Upper lobe of left lung (tissue), 6 donors: Measurements from ENCODE around the gene TDRKH. TPM values are rescaled to one million over a fixed set of nuclear protein-coding genes. Genes with fewer than 3 reads are reported as not detected.

Source experiments
- ATAC-seq, 2 donors: fragments of 200-7000 bp; cut with Tn5 transposase; one replicate each; pipeline ENCODE4 v1.9.1; 2022; ENCODE audit warnings: mild to moderate bottlenecking in 2 of 2, moderate library complexity in 2 of 2; ENCODE audit not compliant: low FRiP score in 2 of 2
- DNase-seq, 2 donors: peaks; one replicate each; pipeline ENCODE4 v3.0.0-alpha.2; 2019 to 2020
- H3K27ac ChIP-seq, 4 donors: fragments of 200-600 bp; sonication (generic); one replicate each; pipeline ENCODE4 v1.5.1; 2016 to 2019
- H3K27me3 ChIP-seq, 4 donors: fragments of 200-600 bp; sonication (generic); one replicate each; pipeline ENCODE4 v1.5.1; 2017 to 2019
- H3K36me3 ChIP-seq, 4 donors: fragments of 200-600 bp; sonication (generic); one replicate each; pipeline ENCODE4 v1.5.1; 2016 to 2019
- H3K4me1 ChIP-seq, 4 donors: fragments of 200-600 bp; sonication (generic); one replicate each; pipeline ENCODE4 v1.5.1; 2018 to 2019
- H3K4me3 ChIP-seq, 4 donors: fragments of 200-600 bp; sonication (generic); one replicate each; pipeline ENCODE4 v1.5.1; 2017 to 2019; ENCODE audit warnings: mild to moderate bottlenecking in 2 of 4, moderate library complexity in 1 of 4
- H3K9me3 ChIP-seq, 4 donors: fragments of 200-600 bp; sonication (generic); one replicate each; pipeline ENCODE4 v1.5.1; 2018 to 2019
- EP300 ChIP-seq, 4 donors: sonication (generic); formaldehyde crosslinking; IDR thresholded peaks; one replicate each; pipeline ENCODE4 v1.5.1; 2017; ENCODE audit warnings: antibody characterized with exemption in 4 of 4, control low read depth in 2 of 4
- POLR2A ChIP-seq, 4 donors: fragments of 450-650 bp; IDR thresholded peaks; one replicate each; pipeline ENCODE4 v1.5.1; 2016 to 2017; ENCODE audit warnings: antibody characterized with exemption in 4 of 4, mild to moderate bottlenecking in 2 of 4
- POLR2AphosphoS5 ChIP-seq, 2 donors: sonication (generic); formaldehyde crosslinking; IDR thresholded peaks; one replicate each; pipeline ENCODE4 v1.5.1; 2017; ENCODE audit warnings: antibody characterized with exemption in 2 of 2
- WGBS, 2 donors: methylation state at CpG; one replicate each; pipeline ENCODE4 v1.1.5; 2017 to 2018; 5-methylcytosine and 5-hydroxymethylcytosine counted together
- total RNA-seq, 6 donors: library from RNA; depleted of rRNA in 4 of 6; stranded (reverse); fragments of >200 nt in 4 of 6; gene quantifications; one replicate each; pipeline versions ENCODE4 v1.1.0 to v1.2.1, GENCODE V29; 2016 to 2021
- TF ChIP-seq, protein P1 (sequence below), 6 experiments: fragments of 450-650 bp in 4 of 6; fragments of 200-600 bp in 2 of 6; sonication (generic) in 2 of 6; IDR thresholded peaks; one replicate each; pipeline ENCODE4 v1.5.1; 2016 to 2019; ENCODE audit warnings: antibody characterized with exemption in 6 of 6
- donor health status: DM: no; HTN: no; CAD: no; lungs with moderate emphysema.
- donor health status: DM: no; HTN: yes; CAD: no; lungs with severe emphysema.

TDRKH gene
- total RNA-seq, 6 donors from 2014 or later: 7.3 to 17.0 (median 13.1) TPM

DNA sequence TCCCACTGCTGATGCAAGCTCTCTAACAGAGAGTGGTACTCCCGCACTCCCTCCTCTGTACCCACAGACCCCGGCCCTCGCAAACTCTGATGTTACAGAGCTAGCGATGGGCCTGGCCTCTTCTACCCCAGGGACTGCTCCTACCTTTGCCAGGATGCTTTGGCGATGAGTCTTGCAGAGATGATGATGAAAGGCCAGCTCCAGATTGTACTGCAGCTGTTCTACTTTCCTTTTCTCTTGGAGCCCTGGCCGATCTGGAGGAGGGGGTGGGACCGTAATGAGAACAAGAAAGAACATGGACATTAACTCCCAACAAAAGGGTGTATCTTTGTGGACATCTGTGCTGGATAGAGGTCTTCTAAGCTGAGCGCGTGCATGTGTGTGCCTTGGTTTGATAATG is 20.9 kb upstream of the TDRKH start:
- Histone ChIP-seq H3K9me3 (no peaks in the 10 kb centered on the region), H3K36me3 (peaks cover 0 to 3% (median 0%) of the 10 kb centered on the region in 4 donors), H3K4me1 (no peaks in the 10 kb centered on the region), H3K4me3 (no peak overlapping the region), H3K27ac (no peak overlapping the region), H3K27me3 (no peaks in the 10 kb centered on the region)
- TF ChIP-seq POLR2A (IDR thresholded peaks at IDR 0.05) (no peak), EP300 (IDR thresholded peaks at IDR 0.05) (no peak), POLR2AphosphoS5 (IDR thresholded peaks at IDR 0.05) (no peak)
- TF ChIP-seq, protein P1, sequence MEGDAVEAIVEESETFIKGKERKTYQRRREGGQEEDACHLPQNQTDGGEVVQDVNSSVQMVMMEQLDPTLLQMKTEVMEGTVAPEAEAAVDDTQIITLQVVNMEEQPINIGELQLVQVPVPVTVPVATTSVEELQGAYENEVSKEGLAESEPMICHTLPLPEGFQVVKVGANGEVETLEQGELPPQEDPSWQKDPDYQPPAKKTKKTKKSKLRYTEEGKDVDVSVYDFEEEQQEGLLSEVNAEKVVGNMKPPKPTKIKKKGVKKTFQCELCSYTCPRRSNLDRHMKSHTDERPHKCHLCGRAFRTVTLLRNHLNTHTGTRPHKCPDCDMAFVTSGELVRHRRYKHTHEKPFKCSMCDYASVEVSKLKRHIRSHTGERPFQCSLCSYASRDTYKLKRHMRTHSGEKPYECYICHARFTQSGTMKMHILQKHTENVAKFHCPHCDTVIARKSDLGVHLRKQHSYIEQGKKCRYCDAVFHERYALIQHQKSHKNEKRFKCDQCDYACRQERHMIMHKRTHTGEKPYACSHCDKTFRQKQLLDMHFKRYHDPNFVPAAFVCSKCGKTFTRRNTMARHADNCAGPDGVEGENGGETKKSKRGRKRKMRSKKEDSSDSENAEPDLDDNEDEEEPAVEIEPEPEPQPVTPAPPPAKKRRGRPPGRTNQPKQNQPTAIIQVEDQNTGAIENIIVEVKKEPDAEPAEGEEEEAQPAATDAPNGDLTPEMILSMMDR (IDR thresholded peaks at IDR 0.05): no peak
- WGBS, 2 donors: 90 to 95% methylated on average over 9 of the region's 9 CpGs
- no peak for DNase-seq
- peak in 1 of 2 donors; percentile 44 for ATAC-seq

DNA sequence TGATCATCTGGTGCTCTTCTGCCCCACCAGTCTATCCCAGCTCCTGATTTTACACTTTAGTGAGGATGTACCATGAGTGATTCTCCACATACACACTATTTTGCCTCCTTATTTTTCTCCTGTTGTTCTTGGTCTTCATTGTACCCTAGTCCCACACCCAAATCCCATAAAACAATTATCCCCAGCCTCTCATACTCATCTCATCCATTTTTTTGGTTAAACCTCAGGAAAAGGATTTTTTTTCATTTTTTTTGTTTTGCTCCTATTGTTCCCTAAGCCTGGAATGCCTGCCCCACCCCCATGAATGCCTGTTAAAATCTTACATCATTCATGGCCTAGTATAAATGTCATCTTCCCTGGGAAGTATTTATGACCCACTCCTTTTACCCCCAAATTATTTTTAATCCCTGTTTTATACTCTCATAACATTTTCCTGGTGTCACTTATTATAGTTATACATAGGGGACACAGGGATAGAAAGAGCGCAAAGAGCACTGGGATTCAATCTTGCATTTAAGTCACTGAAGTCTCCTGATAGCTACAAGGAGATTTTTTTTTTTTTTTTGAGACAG is 19.8 kb upstream of the TDRKH start:
- 96 to 98% methylated on average over 1 of the region's 1 CpG for WGBS, 2 donors
- TF ChIP-seq POLR2A (IDR thresholded peaks at IDR 0.05) (no peak), EP300 (IDR thresholded peaks at IDR 0.05) (no peak), POLR2AphosphoS5 (IDR thresholded peaks at IDR 0.05) (no peak)
- TF ChIP-seq, protein P1 (IDR thresholded peaks at IDR 0.05): no peak
- peaks cover 0 to 3% (median 0%) of the 10 kb centered on the region in 4 donors for H3K36me3 ChIP-seq
- no peak overlapping the region for H3K4me3 ChIP-seq
- no peaks in the 10 kb centered on the region for H3K27me3 ChIP-seq
- no peaks in the 10 kb centered on the region for H3K9me3 ChIP-seq
- no peak overlapping the region for H3K27ac ChIP-seq
- ATAC-seq (no peak), DNase-seq (no peak)
- no peaks in the 10 kb centered on the region for H3K4me1 ChIP-seq

DNA sequence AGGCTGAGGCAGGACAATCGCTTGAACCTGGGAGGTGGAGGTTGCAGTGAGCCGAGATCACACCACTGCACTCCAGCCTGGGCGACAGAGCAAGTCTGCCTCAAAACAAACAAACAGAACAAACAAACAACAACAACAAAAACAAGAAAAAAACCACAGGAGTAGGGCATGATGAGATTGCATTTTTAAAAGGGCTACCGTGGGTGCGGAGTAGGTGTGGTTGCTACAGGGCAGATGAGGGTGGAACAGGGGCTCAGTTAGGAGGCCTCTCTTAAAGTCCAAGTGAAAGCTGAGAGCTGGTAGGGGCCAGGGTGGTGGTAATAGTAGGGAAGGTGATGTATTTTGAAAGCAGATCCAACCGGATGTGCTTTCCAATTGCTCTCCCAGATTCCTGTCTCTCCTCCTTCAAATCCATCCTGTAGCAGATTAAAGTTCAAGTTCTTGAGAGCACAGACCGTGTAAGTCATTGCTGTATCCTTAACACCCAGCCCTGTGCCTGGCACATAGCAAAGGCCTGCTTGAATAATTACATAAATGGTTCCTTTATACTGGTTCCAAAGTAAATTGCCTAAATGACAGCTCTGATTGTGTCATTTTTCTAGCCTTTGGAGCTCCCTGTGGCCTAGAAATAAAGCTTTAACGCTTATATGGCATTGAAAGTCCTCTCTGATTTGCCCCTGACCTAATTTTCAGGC is 19.1 kb upstream of the TDRKH start:
- TF ChIP-seq, protein P1 (IDR thresholded peaks at IDR 0.05): no peak
- TF ChIP-seq POLR2AphosphoS5 (IDR thresholded peaks at IDR 0.05) (no peak), POLR2A (IDR thresholded peaks at IDR 0.05) (no peak), EP300 (IDR thresholded peaks at IDR 0.05) (no peak)
- Histone ChIP-seq H3K4me3 (no peak overlapping the region), H3K4me1 (no peaks in the 10 kb centered on the region), H3K27me3 (no peaks in the 10 kb centered on the region), H3K9me3 (no peaks in the 10 kb centered on the region), H3K27ac (no peak overlapping the region), H3K36me3 (peaks cover 0 to 3% (median 0%) of the 10 kb centered on the region in 4 donors)
- WGBS, 2 donors: 71% methylated on average over 8 of the region's 8 CpGs
- DNase-seq (no peak), ATAC-seq (no peak)

- ATAC-seq (no peak), DNase-seq (no peak)
- Histone ChIP-seq H3K4me3 (no peak overlapping the region), H3K4me1 (no peaks in the 10 kb centered on the region), H3K9me3 (no peaks in the 10 kb centered on the region), H3K27ac (no peak overlapping the region), H3K36me3 (peaks cover 0 to 3% (median 0%) of the 10 kb centered on the region in 4 donors), H3K27me3 (no peaks in the 10 kb centered on the region)
- TF ChIP-seq EP300 (IDR thresholded peaks at IDR 0.05): no peak
- TF ChIP-seq, protein P1 (IDR thresholded peaks at IDR 0.05): no peak
- no peak for TF ChIP-seq POLR2A (IDR thresholded peaks at IDR 0.05)
- no peak for TF ChIP-seq POLR2AphosphoS5 (IDR thresholded peaks at IDR 0.05)
- 61 to 77% methylated on average over 1 of the region's 1 CpG for WGBS, 2 donors
Measured at GRCh38 chr1:151807766-151808165, 17.5 kb upstream of the TDRKH start.
